HepG2 (cell line): ENCODE results near the gene SUPT6H. TPM values are rescaled to one million over a fixed set of nuclear protein-coding genes. Genes with fewer than 3 reads are reported as not detected.

Experiments
- DDIT3 ChIP-seq: sonication (generic); formaldehyde crosslinking; IDR thresholded peaks from 2 replicates; pipeline ENCODE4 v1.4.0; 2020; ENCODE audit warnings: mild to moderate bottlenecking, missing genetic modification reagents
- DNMT1 ChIP-seq: sonication (generic); formaldehyde crosslinking; IDR thresholded peaks from 2 replicates; pipeline ENCODE4 v1.5.1; 2020; ENCODE audit warnings: mild to moderate bottlenecking, missing genetic modification reagents
- ELF3 ChIP-seq: IDR thresholded peaks from 2 replicates; pipeline ENCODE4 v1.6.1; 2016; ENCODE audit warnings: missing genetic modification reagents, missing compliant biosample characterization
- HIVEP1 ChIP-seq: sonication (generic); formaldehyde crosslinking; IDR thresholded peaks from 2 replicates; pipeline ENCODE4 v1.4.0; 2020; ENCODE audit warnings: mild to moderate bottlenecking, missing genetic modification reagents
- ISX ChIP-seq: sonication (generic); formaldehyde crosslinking; conservative IDR thresholded peaks from 2 replicates; pipeline ENCODE4 v1.5.0; 2020; ENCODE audit warnings: missing genetic modification reagents
- KMT2A ChIP-seq: sonication (generic); formaldehyde crosslinking; IDR thresholded peaks from 2 replicates; pipeline ENCODE4 v1.4.0; 2020; ENCODE audit warnings: missing genetic modification reagents
- NR2F6 ChIP-seq, 2 experiments: IDR thresholded peaks; 2 replicates each; pipeline ENCODE4 v1.6.1; 2016; ENCODE audit warnings: antibody characterized with exemption in 1 of 2, mild to moderate bottlenecking in 1 of 2
- NR3C1 ChIP-seq: sonication (generic); formaldehyde crosslinking; IDR thresholded peaks from 2 replicates; pipeline ENCODE4 v1.4.0; 2020; ENCODE audit warnings: missing genetic modification reagents
- RELA ChIP-seq: sonication (generic); formaldehyde crosslinking; IDR thresholded peaks from 2 replicates; pipeline ENCODE4 v1.4.0; 2020; ENCODE audit warnings: missing genetic modification reagents
- ZBTB44 ChIP-seq: sonication (generic); formaldehyde crosslinking; IDR thresholded peaks from 2 replicates; pipeline ENCODE4 v1.4.0; 2020; ENCODE audit warnings: missing genetic modification reagents
- ZFAT ChIP-seq: sonication (generic); formaldehyde crosslinking; conservative IDR thresholded peaks from 2 replicates; pipeline ENCODE4 v1.8.1; 2023; ENCODE audit warnings: missing genetic modification reagents, inconsistent platforms
- ZFP36L1 ChIP-seq: sonication (generic); formaldehyde crosslinking; IDR thresholded peaks from 2 replicates; pipeline ENCODE4 v1.8.0; 2022; ENCODE audit warnings: mild to moderate bottlenecking, missing genetic modification reagents, moderate library complexity
- ZGPAT ChIP-seq: IDR thresholded peaks from 2 replicates; pipeline ENCODE4 v1.6.1; 2016; ENCODE audit warnings: mild to moderate bottlenecking
- ZNF20 ChIP-seq: sonication (generic); formaldehyde crosslinking; IDR thresholded peaks from 2 replicates; pipeline ENCODE4 v1.4.0; 2020; ENCODE audit warnings: mild to moderate bottlenecking, moderate library complexity, missing genetic modification reagents
- ZNF292 ChIP-seq: sonication (generic); formaldehyde crosslinking; IDR thresholded peaks from 2 replicates; pipeline ENCODE4 v1.8.1; 2022; ENCODE audit warnings: mild to moderate bottlenecking, low read depth, missing genetic modification reagents, borderline replicate concordance
- ZNF34 ChIP-seq: sonication (generic); formaldehyde crosslinking; IDR thresholded peaks from 2 replicates; pipeline ENCODE4 v1.4.0; 2020; ENCODE audit warnings: mild to moderate bottlenecking, missing genetic modification reagents, borderline replicate concordance
- ZNF503 ChIP-seq: sonication (generic); formaldehyde crosslinking; IDR thresholded peaks from 2 replicates; pipeline ENCODE4 v1.4.0; 2020; ENCODE audit warnings: missing genetic modification reagents
- ZNF512 ChIP-seq: sonication (generic); formaldehyde crosslinking; IDR thresholded peaks from 2 replicates; pipeline ENCODE4 v1.4.0; 2020; ENCODE audit warnings: mild to moderate bottlenecking, missing genetic modification reagents
- ZNF576 ChIP-seq: sonication (generic); formaldehyde crosslinking; IDR thresholded peaks from 2 replicates; pipeline ENCODE4 v1.4.0; 2020; ENCODE audit warnings: mild to moderate bottlenecking, missing genetic modification reagents
- ZUFSP ChIP-seq: sonication (generic); formaldehyde crosslinking; IDR thresholded peaks from 2 replicates; pipeline ENCODE4 v1.9.0; 2021; ENCODE audit warnings: missing genetic modification reagents, mild to moderate bottlenecking, borderline replicate concordance
- polyA plus RNA-seq, 8 experiments: library from polyadenylated mRNA; depleted of rRNA in 3 of 8; stranded (reverse) in 7 of 8; unstranded in 1 of 8; fragments of >200 nt; fragmentation: Illumina TruSeq in 4 of 8; extraction: Trizol in 4 of 8; gene quantifications; 2 replicates each; pipeline versions ENCODE4 v1.2.1 to v1.2.3, GENCODE V29; 2011 to 2016; ENCODE audit warnings: low read depth in 4 of 8, missing spikeins in 1 of 8, mixed read lengths in 1 of 8; ENCODE audit not compliant: insufficient read depth in 1 of 8
- total RNA-seq, 5 experiments: library from RNA; depleted of rRNA; stranded (reverse); fragments of >200 nt; fragmentation: Illumina TruSeq; extraction: Trizol; gene quantifications; 2 replicates each; pipeline ENCODE4 v1.2.3, GENCODE V29; 2016; ENCODE audit warnings: low read depth in 1 of 5

Gene SUPT6H
- total and polyA plus RNA-seq, 2 of the 13 experiments (the other 11 are each of a cell fraction or from before 2014, with no cell fraction given), result 32.7 to 39.9 TPM

GRCh38 chr17:28726627-28727491 lies 64.9 kb downstream of the SUPT6H start (continued):
- TF ChIP-seq ZBTB44 (no peak), NR2F6 (IDR thresholded peaks at IDR 0.05) (no peak), NR2F6 (CRISPR knock-in tag; IDR thresholded peaks at IDR 0.05) (peak; percentile 12; the same call in 1 of the 2 replicates), ELF3 (CRISPR knock-in tag) (0 out of 2 replicates have a peak, but pooled peaks have one; percentile 9), ZUFSP (CRISPR knock-in tag) (no peak), ZNF576 (CRISPR knock-in tag) (no peak), ZNF20 (CRISPR knock-in tag) (no peak), ZFP36L1 (peak; percentile 30; the same call in 1 of the 2 replicates), ZNF34 (peak; percentile 99), ZGPAT (CRISPR knock-in tag) (peak; percentile 76), DNMT1 (no peak), ZNF503 (CRISPR knock-in tag) (peak; percentile 63; the same call in 1 of the 2 replicates), RELA (0 out of 2 replicates have a peak, but pooled peaks have one; percentile 37), KMT2A (CRISPR knock-in tag) (no peak), DDIT3 (no peak), HIVEP1 (CRISPR knock-in tag) (no peak), ZFAT (CRISPR knock-in tag) (no peak), ZNF292 (CRISPR knock-in tag) (no peak), NR3C1 (no peak), ZNF512 (no peak), ISX (CRISPR knock-in tag) (no peak)
